HG02981 (cell line): ENCODE measurements around the gene ALKBH3.

ENCODE experiments used
- ATAC-seq: cut with Tn5 transposase; IDR thresholded peaks from one replicate; pipeline ENCODE4 v1.9.1; 2021; ENCODE audit warnings: mild to moderate bottlenecking, moderate library complexity; ENCODE audit not compliant: unreplicated experiment

Gene ALKBH3

DNA sequence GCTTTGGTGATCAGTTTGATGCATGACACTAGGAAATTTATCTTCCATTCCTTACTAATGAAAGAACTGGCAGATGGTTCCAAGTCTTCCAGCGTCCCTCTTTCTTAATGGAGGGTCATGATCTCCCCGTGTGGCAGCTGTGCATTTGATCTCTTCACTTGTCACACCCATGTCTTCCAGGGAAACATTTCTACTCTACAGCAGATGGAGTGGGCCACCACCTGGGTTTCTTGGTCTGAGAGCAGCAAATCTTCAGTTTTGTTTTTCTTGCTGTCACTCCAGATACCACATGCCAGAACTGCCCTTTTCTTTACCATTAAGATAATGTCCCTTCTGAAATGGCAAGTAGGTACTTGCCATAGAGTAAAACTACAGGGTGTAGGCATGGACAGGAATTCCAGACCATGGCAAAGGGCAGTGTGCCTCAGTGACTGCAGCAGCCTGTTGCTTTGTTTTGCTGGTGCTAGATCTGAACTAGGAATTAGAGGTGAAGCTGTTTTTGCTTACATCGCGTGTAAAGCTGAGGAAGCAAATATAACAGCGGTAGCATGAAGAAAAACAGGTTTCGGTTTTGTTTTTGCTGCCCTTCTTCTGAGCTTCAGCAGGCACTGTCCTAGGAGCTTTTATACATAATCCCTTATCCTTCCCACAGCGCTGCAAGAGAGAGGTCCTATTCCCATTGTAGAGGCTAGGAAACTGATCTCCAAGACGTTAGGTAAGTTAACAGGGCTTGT lies 41.1 kb downstream of the ALKBH3 start:
- ATAC-seq = no peak

DNA sequence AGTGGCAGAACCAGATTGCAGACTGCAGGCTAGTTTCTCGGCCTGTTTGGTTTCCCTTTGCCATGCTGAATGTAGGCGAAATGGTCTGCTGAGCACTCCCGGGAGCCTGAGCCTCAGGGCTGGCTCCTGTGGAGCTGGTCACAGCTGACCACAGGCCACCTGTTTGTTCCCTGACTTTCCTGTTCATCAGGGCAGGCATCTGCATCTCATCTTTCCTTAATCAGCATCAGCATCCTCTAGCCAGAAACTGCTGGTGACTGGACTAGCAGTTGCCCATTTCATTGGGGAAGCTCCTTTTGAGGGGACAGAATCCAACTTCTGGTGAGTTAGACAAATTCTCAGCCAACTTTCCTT lies 41.6 kb downstream of the ALKBH3 start:
- ATAC-seq = no peak

- no peak for ATAC-seq
Observed at GRCh38 chr11:43922744-43923405, 42.2 kb downstream of the ALKBH3 start.

GRCh38 chr11:43923406-43924111 lies 42.9 kb downstream of the ALKBH3 start:
- no peak for ATAC-seq

GRCh38 chr11:43924112-43924855 lies 43.7 kb downstream of the ALKBH3 start:
- no peak for ATAC-seq

- ATAC-seq = no peak
Observed at GRCh38 chr11:43925063-43925931, 44.7 kb downstream of the ALKBH3 start.

DNA sequence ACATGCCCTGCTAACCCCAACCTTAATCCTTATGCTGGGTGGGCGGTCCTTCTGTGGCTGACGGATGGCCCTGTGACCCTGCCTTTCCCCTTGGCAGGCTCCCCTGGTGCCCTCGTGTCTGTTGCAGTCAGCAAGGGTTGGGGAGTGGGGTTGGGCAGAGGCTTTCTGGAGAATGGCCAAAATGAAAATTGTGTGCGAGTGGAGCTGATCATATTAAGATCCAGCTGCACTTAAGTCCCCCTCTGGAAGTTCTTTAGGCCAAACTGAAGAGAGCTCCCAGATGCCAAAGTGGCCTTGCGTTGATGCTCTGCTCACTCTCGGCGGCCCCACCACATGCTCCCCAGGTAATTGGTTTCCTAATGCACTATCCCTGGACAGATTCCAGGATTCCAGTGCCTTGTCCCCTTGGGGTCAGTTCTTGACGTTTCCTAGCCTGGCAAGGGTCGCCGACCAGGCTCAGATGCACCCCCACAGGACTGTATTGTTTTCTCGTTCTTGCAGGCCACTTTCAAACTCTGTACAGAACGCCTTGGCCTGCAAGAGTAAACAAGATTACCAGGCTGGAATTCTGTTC lies 45.4 kb downstream of the ALKBH3 start:
- no peak for ATAC-seq

DNA sequence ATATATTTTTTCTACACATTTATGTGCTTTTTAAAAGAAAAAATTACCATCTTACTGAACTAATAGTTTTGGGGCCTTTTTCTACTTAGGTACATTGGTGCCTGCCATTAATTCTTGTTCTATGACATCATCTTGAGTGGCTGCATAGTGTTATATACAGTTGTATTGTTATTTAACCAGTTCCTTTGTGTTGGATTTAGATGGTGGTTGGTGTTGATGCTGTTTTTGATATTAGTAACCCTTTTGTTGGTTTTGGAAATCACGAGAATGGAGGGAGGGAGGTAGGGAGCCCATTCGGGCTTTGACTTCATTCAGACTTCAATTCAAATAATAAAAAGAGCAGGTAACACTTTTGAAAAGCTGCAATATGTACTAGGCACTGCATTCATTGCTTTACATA lies 46.4 kb downstream of the ALKBH3 start:
- no peak for ATAC-seq

GRCh38 chr11:43927925-43928707 lies 47.5 kb downstream of the ALKBH3 start:
- no peak for ATAC-seq

DNA sequence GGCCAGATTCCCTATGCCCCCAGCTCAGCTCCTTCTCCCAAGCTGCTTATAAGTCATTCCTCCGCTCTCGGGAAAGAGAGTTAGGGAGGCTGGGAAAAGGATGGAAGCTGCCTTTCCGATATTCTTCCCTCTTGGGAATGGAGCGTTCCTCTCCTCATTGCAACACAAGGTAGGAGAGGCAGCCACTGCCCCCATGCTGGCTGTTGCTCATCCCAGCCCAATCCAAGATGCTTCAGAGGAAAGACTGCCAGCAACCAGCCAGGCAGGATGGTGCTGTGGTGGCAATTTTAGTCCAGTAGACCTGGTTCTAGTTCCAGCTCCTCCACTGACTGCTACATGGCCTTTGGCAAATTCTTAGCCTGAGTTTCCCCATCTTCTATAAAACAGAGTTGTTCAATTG lies 48.1 kb downstream of the ALKBH3 start:
- ATAC-seq = no peak

GRCh38 chr11:43930868-43931716 lies 50.5 kb downstream of the ALKBH3 start:
- ATAC-seq = no peak

DNA sequence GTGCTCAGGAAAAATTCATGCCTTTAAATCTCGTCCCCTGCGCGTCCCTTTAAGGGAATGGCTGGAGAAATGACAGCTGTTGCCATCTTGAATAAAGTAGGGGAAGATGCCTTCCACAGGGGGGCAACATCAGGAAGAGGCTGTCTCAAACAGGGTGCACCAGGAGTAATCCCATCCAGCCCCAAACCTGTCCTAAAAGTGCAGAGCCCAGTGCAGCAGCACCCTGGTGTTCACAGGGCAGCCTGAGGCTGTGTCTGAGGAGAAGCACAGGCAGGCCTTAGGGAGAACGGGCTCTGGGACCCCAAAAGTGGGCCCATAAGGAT lies 51.0 kb downstream of the ALKBH3 start:
- ATAC-seq = no peak

DNA sequence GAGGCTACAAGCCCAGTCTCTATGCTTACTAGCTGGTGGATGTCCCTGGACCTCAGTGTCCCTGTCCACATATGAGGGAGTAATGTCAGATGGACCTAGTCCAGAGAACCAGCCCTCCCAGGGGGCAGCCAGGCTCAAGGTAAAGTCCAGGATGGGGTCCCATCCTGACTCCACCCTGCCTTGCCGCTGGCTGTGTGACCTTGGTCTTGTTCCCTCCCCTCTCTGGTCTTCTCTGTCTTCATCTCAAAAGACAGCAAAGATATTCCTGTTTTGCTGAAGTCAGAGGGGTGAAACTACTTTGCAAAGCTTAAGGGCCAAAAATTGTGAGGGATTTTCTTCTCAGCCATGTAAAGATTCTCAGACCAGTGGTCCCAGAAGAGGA lies 52.6 kb downstream of the ALKBH3 start:
- ATAC-seq = no peak

GRCh38 chr11:43933608-43934551 lies 53.2 kb downstream of the ALKBH3 start:
- no peak for ATAC-seq

DNA sequence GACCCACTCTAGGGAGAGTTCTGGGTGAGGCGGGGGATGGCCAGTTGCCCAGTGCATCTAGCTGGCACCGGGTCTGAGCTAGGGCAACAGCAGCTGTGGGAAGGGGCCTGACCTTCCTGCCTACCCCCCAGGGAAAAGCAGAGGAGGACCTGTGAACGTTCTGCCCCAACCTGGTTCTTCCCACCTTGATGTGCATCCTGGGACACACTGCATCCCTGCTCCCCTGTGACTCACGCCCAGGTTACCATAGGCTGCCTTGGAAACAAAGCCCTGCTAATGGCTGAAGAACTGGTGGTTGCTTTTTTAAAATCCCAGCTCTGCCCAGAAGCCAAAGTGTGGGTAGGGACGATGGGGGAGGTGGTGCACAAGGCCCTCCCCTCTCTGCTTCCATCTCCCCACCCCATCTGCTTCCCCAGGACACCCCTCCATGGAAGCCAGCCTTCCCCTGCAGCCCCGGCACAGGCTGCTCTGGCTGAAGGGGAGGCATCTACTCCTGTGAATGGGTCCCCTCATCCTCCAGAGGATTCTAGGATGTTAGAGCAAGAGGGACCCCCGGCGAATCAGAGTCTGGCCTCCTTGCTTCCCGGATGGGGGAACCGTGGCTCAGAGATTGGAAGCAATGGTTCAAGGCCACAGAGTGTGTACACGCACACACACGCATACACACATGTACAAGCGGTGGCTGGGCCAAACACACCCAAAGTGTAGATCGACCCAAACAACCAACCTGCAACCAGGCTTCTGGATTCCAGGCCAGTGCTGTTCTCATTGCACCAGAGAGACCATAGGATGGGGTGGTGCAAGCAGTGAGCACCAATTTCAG lies 54.2 kb downstream of the ALKBH3 start:
- no peak for ATAC-seq

DNA sequence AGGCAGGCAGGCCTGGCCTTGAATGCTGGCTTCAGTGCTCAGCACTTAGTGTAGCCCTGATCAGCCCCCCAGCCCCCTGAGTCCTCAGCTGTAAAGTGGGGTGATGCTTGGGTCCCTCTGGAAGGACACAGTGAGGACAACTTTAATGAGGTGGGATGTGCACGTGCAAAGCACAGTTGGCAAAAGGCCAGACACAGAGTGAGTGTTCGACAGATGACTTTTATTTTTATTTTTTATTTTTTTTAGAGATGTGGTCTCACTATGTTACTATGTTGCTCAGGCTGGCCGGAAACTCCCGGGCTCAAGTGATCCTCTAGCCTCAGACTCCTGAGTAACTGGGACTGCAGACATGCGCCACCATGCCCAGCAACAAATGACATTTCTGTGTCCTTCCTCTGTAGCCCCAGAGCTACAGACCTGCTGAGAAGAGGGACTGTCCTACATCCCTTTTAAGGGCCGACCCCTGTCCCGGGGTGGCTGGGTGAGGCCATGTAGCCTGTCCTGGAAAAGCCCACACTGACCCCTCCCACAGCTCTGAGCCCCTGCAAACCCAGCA lies 54.9 kb downstream of the ALKBH3 start:
- no peak for ATAC-seq
